HL-60 (cell line): Measurements from ENCODE around the gene GALNT17.

ENCODE experiments used
- DNase-seq, 2 experiments: peaks; one replicate each; pipeline ENCODE4 v3.0.0-alpha.2; 2010 to 2020; ENCODE audit warnings: low read depth in 1 of 2, low spot score in 1 of 2
- H3K27ac ChIP-seq: fragments of 250-450 bp; sonication (Bioruptor Pico); replicated peaks from 2 replicates; pipeline ENCODE4 v1.5.1; 2020; ENCODE audit warnings: mild to moderate bottlenecking, moderate library complexity
- H3K27me3 ChIP-seq: fragments of 250-450 bp; sonication (Bioruptor Pico); 2 replicates; pipeline ENCODE4 v1.5.1; 2021; ENCODE audit warnings: mild to moderate bottlenecking, moderate library complexity; ENCODE audit not compliant: insufficient read depth, poor library complexity, severe bottlenecking
- H3K4me3 ChIP-seq: replicated peaks from 2 replicates; pipeline ENCODE4 v1.5.1; 2011; ENCODE audit warnings: mild to moderate bottlenecking, control low read depth, low read length; ENCODE audit not compliant: insufficient read depth
- CTCF ChIP-seq: IDR thresholded peaks from one replicate; pipeline ENCODE4 v1.5.1; 2011; ENCODE audit warnings: low read length, control low read depth, inconsistent platforms; ENCODE audit not compliant: insufficient read depth
- GABPA ChIP-seq: IDR thresholded peaks from 2 replicates; pipeline ENCODE4 v1.6.1; 2012; ENCODE audit warnings: low read depth
- POLR2AphosphoS5 ChIP-seq: IDR thresholded peaks from 2 replicates; pipeline ENCODE4 v1.6.1; 2012; ENCODE audit warnings: low read depth
- REST ChIP-seq: IDR thresholded peaks from 2 replicates; pipeline ENCODE4 v1.6.1; 2012; ENCODE audit warnings: low read depth; ENCODE audit not compliant: insufficient replicate concordance
- SPI1 ChIP-seq: IDR thresholded peaks from 2 replicates; pipeline ENCODE4 v1.6.1; 2012; ENCODE audit warnings: low read depth, mild to moderate bottlenecking, borderline replicate concordance

Gene GALNT17

GRCh38 chr7:71112436-71112835, 19.5 kb upstream of the GALNT17 start:
- DNase-seq: no peak
- H3K4me3 ChIP-seq: no peak overlapping the region
- TF ChIP-seq GABPA: no peak
- TF ChIP-seq REST: no peak
- TF ChIP-seq CTCF: no peak
- TF ChIP-seq POLR2AphosphoS5: no peak
- TF ChIP-seq SPI1: no peak
- no peak overlapping the region for H3K27ac ChIP-seq
- no peaks in the 10 kb centered on the region for H3K27me3 ChIP-seq

- Histone ChIP-seq H3K4me3 (no peak overlapping the region), H3K27me3 (no peaks in the 10 kb centered on the region), H3K27ac (no peak overlapping the region)
- no peak for TF ChIP-seq REST
- no peak for TF ChIP-seq CTCF
- DNase-seq: no peak
These were observed 11.8 kb upstream of the GALNT17 start for GRCh38 chr7:71120096-71120495.

GRCh38 chr7:71129126-71129525, 2.8 kb upstream of the GALNT17 start:
- Histone ChIP-seq H3K27ac (no peak overlapping the region), H3K27me3 (peaks cover 26% of the 10 kb centered on the region), H3K4me3 (no peak overlapping the region)
- no peak for DNase-seq
- TF ChIP-seq REST: no peak
- TF ChIP-seq SPI1: no peak
- TF ChIP-seq POLR2AphosphoS5: no peak
- TF ChIP-seq CTCF: no peak
- TF ChIP-seq GABPA: no peak
